A204.1 (cell line): ENCODE measurements around the gene RSRP1.
"Not testable (repeated sequence)": the region's sequence is repeated elsewhere in the genome, so short reads cannot be mapped to it uniquely, and the experiment has no call there.

Experiments used
- FAIRE-seq: peaks from 2 replicates; lab custom pipeline; 2012; peaks lifted over from hg19 to GRCh38; lab: Jason Lieb, UNC

RSRP1 gene

GRCh38 chr1:25256578-25256965, 9.3 kb upstream of the RSRP1 start:
- FAIRE-seq, result no peak

GRCh38 chr1:25255706-25256577, 8.7 kb upstream of the RSRP1 start:
- FAIRE-seq, result no peak

DNA sequence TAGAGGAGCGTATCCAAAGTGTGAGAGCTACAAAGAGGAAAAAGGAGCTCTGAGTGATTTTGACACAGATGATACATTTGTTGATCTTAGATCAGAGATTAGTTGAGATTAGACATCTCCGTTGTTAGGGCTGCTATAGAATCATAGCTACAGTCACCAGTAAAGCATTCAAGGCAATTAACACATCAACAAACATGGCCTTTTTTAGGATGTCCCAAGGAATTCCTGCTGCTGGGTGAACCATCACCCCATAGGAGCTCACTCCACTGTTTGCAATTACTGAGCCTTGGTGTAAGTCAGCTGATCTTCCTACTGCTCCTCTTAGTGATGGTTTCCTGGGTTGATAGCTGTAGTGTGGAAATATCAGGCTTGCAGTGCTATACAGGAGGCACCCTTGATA, 6.7 kb upstream of the RSRP1 start:
- FAIRE-seq, result no peak

GRCh38 chr1:25247829-25248754, 838 bp upstream of the RSRP1 start:
- FAIRE-seq, result no peak

GRCh38 chr1:25246600-25247023, 642 bp downstream of the RSRP1 start:
- FAIRE-seq, result no peak

GRCh38 chr1:25245809-25246599, 1.2 kb downstream of the RSRP1 start:
- no peak for FAIRE-seq

DNA sequence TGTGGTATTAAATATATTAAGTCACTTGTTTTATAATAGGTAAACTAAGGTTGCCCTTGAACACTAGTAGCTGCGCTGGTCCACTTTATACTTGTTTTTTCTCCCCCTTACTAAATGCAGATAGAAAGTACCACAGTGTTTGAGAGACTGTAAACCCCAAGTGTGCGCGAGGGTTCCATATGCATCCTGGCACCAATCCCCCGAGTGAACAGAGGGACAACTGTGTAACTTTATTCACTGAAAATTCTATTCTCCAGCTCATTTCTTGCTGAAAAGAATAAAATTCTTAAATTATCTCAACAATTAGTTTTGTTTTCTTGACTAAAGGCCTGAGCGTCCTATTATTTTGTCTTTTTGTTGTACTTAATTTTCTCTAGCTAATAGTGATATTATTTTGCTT, 1.9 kb downstream of the RSRP1 start:
- no peak for FAIRE-seq

GRCh38 chr1:25243907-25244306, 3.3 kb downstream of the RSRP1 start:
- FAIRE-seq, result no peak

DNA sequence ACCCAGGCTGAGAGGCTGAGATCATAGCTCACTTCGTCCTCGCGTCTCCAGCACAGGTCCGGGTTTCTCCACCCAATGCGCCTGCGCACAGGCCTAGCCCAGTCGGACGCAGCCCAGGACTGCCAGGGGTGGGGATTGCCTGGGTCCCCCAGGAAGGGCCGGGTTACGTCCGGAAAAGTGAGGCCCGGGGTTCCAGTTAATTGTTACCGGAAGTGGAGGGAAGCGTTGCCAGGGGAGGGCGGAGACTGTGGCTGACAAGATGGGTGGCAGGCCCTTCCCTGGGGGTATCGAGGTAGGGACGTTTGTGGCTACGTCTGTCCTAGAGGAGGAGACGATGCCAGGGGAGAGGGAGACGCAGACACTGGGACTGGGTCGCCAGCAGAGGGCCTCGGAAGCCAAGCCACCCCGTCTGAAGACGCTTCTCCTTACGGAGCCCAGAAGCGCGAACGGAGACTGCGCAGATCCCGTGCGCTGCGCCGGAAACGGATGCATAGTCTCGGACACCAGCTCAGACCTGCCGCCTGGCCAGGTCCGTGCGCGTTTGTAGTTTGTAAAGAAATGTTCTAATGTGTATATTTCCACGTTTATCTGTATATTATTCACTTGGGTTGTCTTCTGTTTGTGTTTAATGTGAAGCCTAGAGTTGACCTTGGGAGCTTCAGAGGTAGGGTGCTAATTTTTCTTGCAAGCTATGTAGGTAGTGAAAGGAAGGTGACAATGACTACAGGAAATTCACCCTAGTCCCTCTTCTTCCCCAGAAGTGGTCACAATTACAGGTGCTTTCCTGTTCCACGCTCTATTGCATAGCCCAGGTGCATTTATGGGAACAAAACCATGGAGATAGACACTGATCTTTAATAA, 7.3 kb downstream of the RSRP1 start:
- FAIRE-seq, result peak; percentile 86

GRCh38 chr1:25238046-25238445, 9.2 kb downstream of the RSRP1 start:
- FAIRE-seq, result no peak

- FAIRE-seq, result not testable (repeated sequence)
Measured at GRCh38 chr1:25236261-25236660, 11.0 kb downstream of the RSRP1 start.

DNA sequence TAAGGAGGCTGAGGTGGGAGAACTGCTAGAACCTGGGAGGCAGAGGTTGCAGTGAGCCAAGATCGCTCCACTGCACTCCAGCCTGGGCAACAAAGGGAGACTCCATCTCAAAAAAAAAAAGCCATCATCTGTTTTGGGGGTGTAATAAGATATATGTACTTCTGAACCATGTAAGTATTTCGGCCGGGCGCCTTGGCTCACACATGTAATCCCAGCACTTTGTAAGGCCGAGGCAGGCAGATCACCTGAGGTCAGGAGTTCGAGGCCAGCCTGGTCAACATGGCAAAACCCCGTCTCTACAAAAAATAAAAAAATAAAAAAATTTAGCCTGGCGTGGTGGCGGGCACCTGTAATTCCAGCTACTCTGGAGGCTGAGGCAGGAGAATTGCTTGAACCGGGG, 11.8 kb downstream of the RSRP1 start:
- FAIRE-seq, result not testable (repeated sequence)

DNA sequence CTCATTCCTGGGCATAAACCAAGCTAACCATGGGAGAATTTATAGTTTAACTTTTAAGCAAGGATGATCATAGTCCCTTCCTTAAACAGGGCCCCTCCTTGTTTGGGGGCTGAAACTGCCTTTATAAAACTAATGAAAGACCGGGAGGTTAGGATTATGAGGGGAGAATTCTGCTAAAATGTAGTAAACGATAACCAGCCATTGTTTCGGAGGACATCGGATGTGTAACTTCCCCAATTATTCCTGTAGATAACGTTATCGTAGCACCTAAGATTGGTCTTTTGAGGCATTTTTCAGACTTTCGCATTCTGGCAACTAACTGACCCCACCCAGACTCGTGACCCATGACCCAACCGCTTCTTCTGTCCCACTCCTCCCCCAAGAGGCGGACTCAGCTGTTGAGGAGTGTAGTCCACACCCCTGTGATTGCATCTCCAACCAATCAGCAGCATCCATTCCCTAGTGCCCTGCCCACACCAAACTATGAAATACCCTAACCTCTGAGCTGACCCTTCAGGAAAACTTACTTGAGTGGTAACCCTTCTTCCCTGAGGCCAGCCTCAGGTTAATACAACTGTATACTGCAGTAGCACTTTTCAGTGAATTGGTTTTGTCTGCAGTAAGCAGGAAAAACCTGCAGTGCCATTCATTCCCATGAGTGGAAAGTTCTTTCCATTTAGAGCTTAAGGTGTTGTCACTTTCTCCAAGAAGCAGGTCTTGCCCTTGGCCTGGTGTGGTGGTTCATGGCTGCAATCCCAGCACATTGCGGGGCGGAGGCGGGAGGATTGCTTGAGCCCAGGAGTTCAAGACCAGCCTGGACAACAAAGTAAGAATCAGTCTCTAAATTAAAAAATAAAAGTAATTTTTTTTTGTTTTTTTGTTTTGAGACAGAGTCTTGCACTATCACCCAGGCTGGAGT, 14.1 kb downstream of the RSRP1 start:
- FAIRE-seq, result peak; percentile 97

DNA sequence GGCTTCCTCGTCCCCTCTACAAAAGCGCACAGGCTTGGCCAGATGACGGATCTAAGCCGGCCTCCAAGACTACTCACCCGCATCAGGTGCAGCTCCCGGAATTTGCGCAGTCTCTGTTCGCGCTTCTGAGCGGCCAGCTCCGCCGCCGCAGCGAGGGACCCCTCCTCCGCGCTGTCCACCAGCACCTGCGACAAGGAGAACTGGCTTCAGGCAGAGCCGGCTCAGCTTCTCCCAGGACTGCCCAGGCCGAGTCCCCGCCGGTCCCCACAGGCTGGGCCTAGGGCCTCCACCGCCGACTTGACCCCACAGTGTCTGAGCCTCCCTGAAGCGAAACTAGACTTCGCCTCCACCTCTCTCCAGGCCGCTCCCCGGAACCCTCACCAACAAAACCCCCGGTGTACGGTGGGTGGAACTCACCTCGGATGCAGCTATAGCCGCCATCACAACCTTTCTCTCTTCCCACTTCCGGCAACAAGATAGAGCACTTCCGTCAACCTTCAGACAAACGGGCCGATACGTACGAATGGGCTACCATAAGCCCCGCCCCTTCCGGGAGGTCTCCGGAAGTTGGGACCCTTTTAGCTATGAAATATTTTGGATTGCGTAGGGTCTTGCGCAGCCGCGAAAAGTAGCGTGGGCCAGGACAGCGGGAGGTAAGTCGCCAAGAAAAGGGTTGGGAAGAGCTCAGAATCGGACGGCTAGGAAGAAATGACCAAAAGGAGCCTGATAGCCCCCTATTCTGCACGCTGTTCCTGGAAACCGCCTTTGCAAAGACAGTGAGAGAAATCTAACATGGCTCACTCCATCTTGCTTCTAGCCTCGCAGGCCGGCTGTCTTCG, 15.0 kb downstream of the RSRP1 start, which contains the start of gene SYF2:
Gene SYF2, minus strand, starts transcription at position 476 of the 839 bp plus-strand sequence. Its CDS starts 35 bp downstream, at position 441.
- peak; percentile 97 for FAIRE-seq

DNA sequence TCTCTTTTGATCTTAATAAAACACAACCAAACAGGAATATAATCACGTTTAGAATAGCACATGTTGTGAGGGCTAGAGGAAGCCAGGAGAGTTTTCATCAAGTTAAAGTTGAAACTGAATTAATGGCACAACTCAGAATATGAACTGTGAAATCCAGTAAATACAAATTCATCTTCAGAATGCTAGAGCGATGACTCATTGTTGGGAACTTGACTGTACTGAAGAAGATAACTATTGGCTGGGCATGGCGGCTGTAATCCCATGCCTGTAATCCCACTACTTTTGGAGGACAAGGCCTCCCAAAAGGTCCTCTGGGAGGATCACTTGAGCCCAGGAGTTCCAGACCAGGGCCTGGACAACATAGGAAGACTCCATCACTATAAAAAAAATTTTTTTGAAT, 23.8 kb downstream of the RSRP1 start:
- no peak for FAIRE-seq

DNA sequence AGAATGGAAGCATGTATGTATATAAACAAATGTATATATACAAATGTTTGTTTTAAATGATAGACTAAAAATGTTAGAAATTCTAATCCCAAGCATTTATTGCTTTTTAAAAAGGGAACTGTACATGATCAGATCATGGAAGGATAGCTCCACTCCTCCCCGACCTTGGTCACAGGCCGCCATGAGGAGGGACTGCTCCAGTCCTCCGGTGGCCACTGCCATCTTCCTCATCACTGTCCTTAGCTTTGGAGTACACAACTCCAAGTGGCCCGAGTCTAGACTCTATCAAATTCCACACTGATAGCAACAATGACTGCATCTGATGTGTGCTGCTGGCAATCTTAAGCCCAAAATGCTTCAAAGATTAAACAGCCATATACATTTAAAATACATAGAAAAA, 24.6 kb downstream of the RSRP1 start:
- FAIRE-seq, result no peak

DNA sequence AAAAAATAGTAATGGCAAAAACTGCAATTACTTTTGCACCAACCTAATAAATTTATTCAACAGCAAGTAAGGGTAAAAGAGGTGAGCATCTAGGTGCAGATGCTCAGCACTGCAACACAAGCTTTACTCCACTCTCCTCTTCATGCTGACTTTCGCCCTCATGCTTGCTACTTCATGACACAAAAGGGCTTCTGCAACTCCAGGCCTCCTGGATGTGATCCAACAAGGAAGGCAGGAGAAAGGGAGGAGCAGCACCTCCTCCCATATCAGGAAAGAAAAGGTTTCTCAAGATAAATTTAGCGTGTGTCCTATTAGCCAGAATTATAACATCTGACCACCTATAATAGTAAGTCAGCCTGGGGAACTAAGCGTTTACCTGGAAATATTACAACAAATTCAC, 26.6 kb downstream of the RSRP1 start:
- FAIRE-seq, result no peak

DNA sequence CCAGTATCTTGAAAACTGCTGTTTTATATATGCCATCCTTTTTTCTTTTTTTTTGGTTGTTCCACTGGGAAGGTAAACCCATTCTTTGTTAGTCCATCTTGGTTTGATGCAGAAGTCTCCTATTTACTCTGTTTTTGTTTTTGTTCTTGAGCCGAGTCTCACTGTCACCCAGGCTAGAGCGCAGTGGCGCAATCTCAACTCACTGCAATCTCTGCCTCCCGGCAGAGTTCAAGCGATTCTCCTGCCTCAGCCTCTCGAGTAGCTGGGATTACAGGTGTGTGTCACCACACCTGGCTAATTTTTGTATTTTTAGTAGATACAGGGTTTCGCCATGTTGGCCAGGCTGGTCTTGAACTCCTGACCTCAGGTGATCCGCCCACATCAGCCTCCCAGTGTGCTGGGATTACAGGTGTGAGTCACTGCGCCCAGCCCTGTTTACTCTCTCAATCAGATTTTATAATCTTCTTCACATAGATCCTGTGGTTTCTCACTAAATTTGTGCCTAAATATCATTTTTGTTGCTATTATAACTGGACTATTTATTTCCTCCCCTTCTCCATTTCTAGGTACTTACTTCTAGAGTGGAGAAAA, 27.5 kb downstream of the RSRP1 start:
- no peak for FAIRE-seq
